HepG2 (cell line): ENCODE measurements around the gene HNF1B. TPM values are rescaled to one million over a fixed set of nuclear protein-coding genes. Genes with fewer than 3 reads are reported as not detected.
A peak's percentile ranks its signal among the peaks of the same experiment; 100 is the strongest.

Experiments used
- AGO2 ChIP-seq: fragments of 200-400 bp; formaldehyde crosslinking; optimal IDR thresholded peaks from 2 replicates; pipeline ENCODE3; 2017; ENCODE audit warnings: mild to moderate bottlenecking, low read depth, low read length, moderate library complexity
- ESRRA ChIP-seq: sonication (generic); formaldehyde crosslinking; IDR thresholded peaks from 2 replicates; pipeline ENCODE4 v1.5.1; 2020; ENCODE audit warnings: mild to moderate bottlenecking, low read depth, missing genetic modification reagents
- ETV6 ChIP-seq: sonication (generic); formaldehyde crosslinking; conservative IDR thresholded peaks from 2 replicates; pipeline ENCODE4 v1.4.0; 2020; ENCODE audit warnings: missing genetic modification reagents
- GTF2F1 ChIP-seq: fragments of 150-350 bp; IDR thresholded peaks from 2 replicates; pipeline ENCODE4 v1.6.1; 2014; ENCODE audit warnings: low read length
- JUND ChIP-seq: sonication (generic); formaldehyde crosslinking; IDR thresholded peaks from 2 replicates; pipeline ENCODE4 v1.8.0; 2022; ENCODE audit warnings: mild to moderate bottlenecking, missing genetic modification reagents
- NFE2L2 ChIP-seq: fragments of 150-350 bp; IDR thresholded peaks from 2 replicates; pipeline ENCODE4 v1.6.1; 2014; ENCODE audit warnings: low read length
- NR2F6 ChIP-seq, 2 experiments: IDR thresholded peaks; 2 replicates each; pipeline ENCODE4 v1.6.1; 2016; ENCODE audit warnings: antibody characterized with exemption in 1 of 2, mild to moderate bottlenecking in 1 of 2
- PHF20 ChIP-seq: sonication (generic); formaldehyde crosslinking; IDR thresholded peaks from 2 replicates; pipeline ENCODE4 v1.5.0; 2020; ENCODE audit warnings: mild to moderate bottlenecking, missing genetic modification reagents
- POGK ChIP-seq: sonication (generic); formaldehyde crosslinking; conservative IDR thresholded peaks from 2 replicates; pipeline ENCODE4 v1.8.0; 2022; ENCODE audit warnings: mild to moderate bottlenecking, moderate library complexity, missing genetic modification reagents
- POLR2G ChIP-seq: fragments of 200-400 bp; formaldehyde crosslinking; IDR thresholded peaks from 2 replicates; pipeline ENCODE4 v1.6.1; 2018; ENCODE audit warnings: mild to moderate bottlenecking, low read depth, low read length, moderate library complexity
- RARG ChIP-seq: sonication (generic); formaldehyde crosslinking; IDR thresholded peaks from 2 replicates; pipeline ENCODE4 v1.4.0; 2020; ENCODE audit warnings: low read depth, mild to moderate bottlenecking, missing genetic modification reagents
- SNAPC5 ChIP-seq: sonication (generic); formaldehyde crosslinking; IDR thresholded peaks from 2 replicates; pipeline ENCODE4 v1.8.1; 2023; ENCODE audit warnings: mild to moderate bottlenecking, missing genetic modification reagents, borderline replicate concordance
- SOX5 ChIP-seq: IDR thresholded peaks from 2 replicates; pipeline ENCODE4 v1.6.1; 2016; ENCODE audit warnings: borderline replicate concordance
- SRSF1 ChIP-seq: fragments of 200-400 bp; formaldehyde crosslinking; optimal IDR thresholded peaks from 2 replicates; pipeline ENCODE3; 2017; ENCODE audit warnings: mild to moderate bottlenecking, low read depth, low read length, moderate library complexity
- TFDP1 ChIP-seq: IDR thresholded peaks from 2 replicates; pipeline ENCODE4 v1.6.1; 2016; ENCODE audit warnings: missing compliant biosample characterization, missing genetic modification reagents, borderline replicate concordance
- THAP7 ChIP-seq: sonication (generic); formaldehyde crosslinking; IDR thresholded peaks from 2 replicates; pipeline ENCODE4 v1.8.1; 2023; ENCODE audit warnings: mild to moderate bottlenecking, missing genetic modification reagents
- ZBTB37 ChIP-seq: sonication (generic); formaldehyde crosslinking; IDR thresholded peaks from 2 replicates; pipeline ENCODE4 v1.4.0; 2020; ENCODE audit warnings: mild to moderate bottlenecking, missing genetic modification reagents
- ZEB1 ChIP-seq: IDR thresholded peaks from 2 replicates; pipeline ENCODE4 v1.6.1; 2012; ENCODE audit warnings: mild to moderate bottlenecking, low read depth, inconsistent platforms; ENCODE audit not compliant: insufficient replicate concordance
- ZFAT ChIP-seq: sonication (generic); formaldehyde crosslinking; conservative IDR thresholded peaks from 2 replicates; pipeline ENCODE4 v1.8.1; 2023; ENCODE audit warnings: missing genetic modification reagents, inconsistent platforms
- ZNF260 ChIP-seq: sonication (generic); formaldehyde crosslinking; IDR thresholded peaks from 2 replicates; pipeline ENCODE4 v1.4.0; 2020; ENCODE audit warnings: missing genetic modification reagents, low read depth, mild to moderate bottlenecking, borderline replicate concordance
- ZNF382 ChIP-seq: sonication (generic); formaldehyde crosslinking; IDR thresholded peaks from 2 replicates; pipeline ENCODE4 v1.5.0; 2020; ENCODE audit warnings: missing genetic modification reagents, mild to moderate bottlenecking, borderline replicate concordance
- ZNF484 ChIP-seq: sonication (generic); formaldehyde crosslinking; IDR thresholded peaks from 2 replicates; pipeline ENCODE4 v1.5.1; 2020; ENCODE audit warnings: mild to moderate bottlenecking, low read depth, missing genetic modification reagents, borderline replicate concordance
- ZNF552 ChIP-seq: sonication (generic); formaldehyde crosslinking; IDR thresholded peaks from 2 replicates; pipeline ENCODE4 v1.9.0; 2022; ENCODE audit warnings: missing genetic modification reagents, mild to moderate bottlenecking, borderline replicate concordance
- ZNF7 ChIP-seq: IDR thresholded peaks from 2 replicates; pipeline ENCODE4 v1.6.1; 2016; ENCODE audit warnings: missing biosample characterization, missing genetic modification reagents
- ZNF850 ChIP-seq: sonication (generic); formaldehyde crosslinking; conservative IDR thresholded peaks from 2 replicates; pipeline ENCODE4 v1.9.0; 2021; ENCODE audit warnings: mild to moderate bottlenecking, missing genetic modification reagents
- ZSCAN20 ChIP-seq: sonication (generic); formaldehyde crosslinking; IDR thresholded peaks from 2 replicates; pipeline ENCODE4 v1.4.0; 2020; ENCODE audit warnings: missing genetic modification reagents, mild to moderate bottlenecking, borderline replicate concordance
- polyA plus RNA-seq, 8 experiments: library from polyadenylated mRNA; depleted of rRNA in 3 of 8; stranded (reverse) in 7 of 8; unstranded in 1 of 8; fragments of >200 nt; fragmentation: Illumina TruSeq in 4 of 8; extraction: Trizol in 4 of 8; gene quantifications; 2 replicates each; pipeline versions ENCODE4 v1.2.1 to v1.2.3, GENCODE V29; 2011 to 2016; ENCODE audit warnings: low read depth in 4 of 8, missing spikeins in 1 of 8, mixed read lengths in 1 of 8; ENCODE audit not compliant: insufficient read depth in 1 of 8
- total RNA-seq, 5 experiments: library from RNA; depleted of rRNA; stranded (reverse); fragments of >200 nt; fragmentation: Illumina TruSeq; extraction: Trizol; gene quantifications; 2 replicates each; pipeline ENCODE4 v1.2.3, GENCODE V29; 2016; ENCODE audit warnings: low read depth in 1 of 5

HNF1B gene
- total and polyA plus RNA-seq, 2 of the 13 experiments (the other 11 are each of a cell fraction or from before 2014, with no cell fraction given): 1.9 to 5.3 TPM

- TF ChIP-seq POGK (CRISPR knock-in tag) (no peak), ETV6 (CRISPR knock-in tag) (no peak), RARG (no peak), ZEB1 (peak; percentile 72), GTF2F1 (no peak), ZSCAN20 (CRISPR knock-in tag) (no peak), TFDP1 (CRISPR knock-in tag) (peak; percentile 35; the same call in 1 of the 2 replicates), SNAPC5 (CRISPR knock-in tag) (no peak), SRSF1 (no peak), ZNF382 (CRISPR knock-in tag) (no peak), ZNF260 (CRISPR knock-in tag) (no peak), POLR2G (no peak), NR2F6 (IDR thresholded peaks at IDR 0.05) (peak; percentile 97), NR2F6 (CRISPR knock-in tag; IDR thresholded peaks at IDR 0.05) (peak; percentile 95), JUND (CRISPR knock-in tag) (no peak), PHF20 (CRISPR knock-in tag) (no peak), THAP7 (CRISPR knock-in tag) (no peak), AGO2 (no peak), ZNF552 (CRISPR knock-in tag) (no peak), ZNF484 (CRISPR knock-in tag) (no peak), NFE2L2 (no peak; the same call in 1 of the 2 replicates), ZNF850 (CRISPR knock-in tag) (no peak), ZBTB37 (CRISPR knock-in tag) (no peak), ZFAT (no peak), ESRRA (CRISPR knock-in tag) (peak; percentile 80; the same call in 1 of the 2 replicates), ZNF7 (CRISPR knock-in tag) (no peak), SOX5 (CRISPR knock-in tag) (peak; percentile 83)
Measured at GRCh38 chr17:37698132-37698910, 46.5 kb downstream of the HNF1B start (continued).
